Duodenal mucosa (tissue), 2 donors: ENCODE data around the gene FAM13B.
"Not testable (repeated sequence)": the region's sequence is repeated elsewhere in the genome, so short reads cannot be mapped to it uniquely, and the experiment has no call there.

Source experiments
- H3K27ac ChIP-seq: one replicate; pipeline ENCODE4 v1.7.0; 2013; ENCODE audit warnings: low read depth, low read length
- H3K27me3 ChIP-seq, 2 donors: one replicate each; pipeline ENCODE4 v1.7.0; 2013; ENCODE audit warnings: low read length in 2 of 2, control low read depth in 1 of 2; ENCODE audit not compliant: insufficient read depth in 2 of 2, control insufficient read depth in 1 of 2
- H3K36me3 ChIP-seq, 2 donors: one replicate each; pipeline ENCODE4 v1.7.0; 2013; ENCODE audit warnings: low read length in 2 of 2, control low read depth in 1 of 2; ENCODE audit not compliant: insufficient read depth in 2 of 2, control insufficient read depth in 1 of 2
- H3K4me1 ChIP-seq, 2 donors: one replicate each; pipeline ENCODE4 v1.7.0; 2013; ENCODE audit warnings: low read length in 2 of 2, control low read depth in 1 of 2; ENCODE audit not compliant: insufficient read depth in 2 of 2, control insufficient read depth in 1 of 2
- H3K4me3 ChIP-seq, 2 donors: one replicate each; pipeline ENCODE4 v1.7.0; 2013; ENCODE audit warnings: low read length in 2 of 2, low read depth in 1 of 2
- H3K9ac ChIP-seq, 2 donors: one replicate each; pipeline ENCODE4 v1.7.0; 2013; ENCODE audit warnings: low read length in 2 of 2, low read depth in 1 of 2
- H3K9me3 ChIP-seq, 2 donors: one replicate each; pipeline ENCODE4 v1.7.0; 2013; ENCODE audit warnings: low read length in 2 of 2, control low read depth in 1 of 2; ENCODE audit not compliant: control insufficient read depth in 1 of 2

Gene FAM13B

GRCh38 chr5:138054847-138055558 is 22.1 kb upstream of the FAM13B start:
- no peaks in the 10 kb centered on the region for H3K27me3 ChIP-seq
- peak overlapping the region in 1 of 2 donors; percentile 32 for H3K4me3 ChIP-seq
- H3K9me3 ChIP-seq = no peaks in the 10 kb centered on the region
- peaks cover 14 to 17% of the 10 kb centered on the region in 2 donors for H3K4me1 ChIP-seq
- no peaks in the 10 kb centered on the region for H3K36me3 ChIP-seq
- no peak overlapping the region for H3K27ac ChIP-seq
- H3K9ac ChIP-seq = peak overlapping the region in 1 of 2 donors; percentile 4

DNA sequence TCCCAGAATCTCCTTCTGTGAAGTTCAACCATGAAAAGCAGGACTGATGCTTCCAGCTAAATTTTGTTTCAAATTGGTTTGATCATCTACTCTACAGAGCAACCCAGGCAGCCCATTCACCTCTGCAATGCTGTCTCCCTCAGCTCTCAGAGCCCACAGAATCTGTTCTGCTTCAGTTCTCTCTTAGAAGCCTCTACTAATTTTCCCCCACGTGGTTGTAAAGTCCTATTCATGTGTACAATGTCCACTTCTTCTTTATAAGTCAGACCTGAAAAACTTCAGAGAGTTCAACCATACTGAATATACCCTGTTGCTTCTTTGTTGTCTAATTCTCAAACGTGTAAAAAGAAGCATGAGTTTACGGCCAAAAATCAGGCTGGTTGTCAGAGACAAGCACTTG is 21.3 kb upstream of the FAM13B start:
- H3K9me3 ChIP-seq = no peaks in the 10 kb centered on the region
- no peak overlapping the region for H3K4me3 ChIP-seq
- no peak overlapping the region for H3K9ac ChIP-seq
- no peak overlapping the region for H3K27ac ChIP-seq
- no peaks in the 10 kb centered on the region for H3K36me3 ChIP-seq
- no peaks in the 10 kb centered on the region for H3K27me3 ChIP-seq
- peaks cover 14 to 17% of the 10 kb centered on the region in 2 donors for H3K4me1 ChIP-seq

GRCh38 chr5:138053554-138053953 is 20.7 kb upstream of the FAM13B start:
- H3K36me3 ChIP-seq = no peaks in the 10 kb centered on the region
- H3K27me3 ChIP-seq = no peaks in the 10 kb centered on the region
- H3K4me3 ChIP-seq = no peak overlapping the region
- H3K4me1 ChIP-seq = peaks cover 14 to 17% of the 10 kb centered on the region in 2 donors
- no peaks in the 10 kb centered on the region for H3K9me3 ChIP-seq
- no peak overlapping the region for H3K27ac ChIP-seq
- no peak overlapping the region for H3K9ac ChIP-seq

- H3K9me3 ChIP-seq, H3K27ac ChIP-seq, H3K9ac ChIP-seq, H3K27me3 ChIP-seq, H3K4me3 ChIP-seq, H3K36me3 ChIP-seq: not testable (repeated sequence)
- H3K4me1 ChIP-seq = peaks cover 14 to 17% of the 10 kb centered on the region in 2 donors
Measured at GRCh38 chr5:138052718-138053117, 19.8 kb upstream of the FAM13B start.

GRCh38 chr5:138051441-138052296 is 18.8 kb upstream of the FAM13B start:
- no peaks in the 10 kb centered on the region for H3K9me3 ChIP-seq
- no peaks in the 10 kb centered on the region for H3K27me3 ChIP-seq

GRCh38 chr5:138045283-138045682 is 12.4 kb upstream of the FAM13B start:
- not testable (repeated sequence) for H3K27me3 ChIP-seq, H3K27ac ChIP-seq, H3K4me3 ChIP-seq, H3K36me3 ChIP-seq, H3K9ac ChIP-seq, H3K9me3 ChIP-seq, H3K4me1 ChIP-seq

More at GRCh38 chr5:138051441-138052296, 18.8 kb upstream of the FAM13B start:
- Histone ChIP-seq H3K27ac (no peak overlapping the region), H3K4me3 (no peak overlapping the region), H3K9ac (no peak overlapping the region), H3K36me3 (no peaks in the 10 kb centered on the region), H3K4me1 (peaks cover 14 to 17% of the 10 kb centered on the region in 2 donors)

- no peaks in the 10 kb centered on the region for H3K4me1 ChIP-seq
- H3K4me3 ChIP-seq = no peak overlapping the region
- no peak overlapping the region for H3K27ac ChIP-seq
- H3K9me3 ChIP-seq = no peaks in the 10 kb centered on the region
- no peaks in the 10 kb centered on the region for H3K27me3 ChIP-seq
- H3K9ac ChIP-seq = no peak overlapping the region
- H3K36me3 ChIP-seq = no peaks in the 10 kb centered on the region
Measured at GRCh38 chr5:138038826-138039225, 5.9 kb upstream of the FAM13B start.

DNA sequence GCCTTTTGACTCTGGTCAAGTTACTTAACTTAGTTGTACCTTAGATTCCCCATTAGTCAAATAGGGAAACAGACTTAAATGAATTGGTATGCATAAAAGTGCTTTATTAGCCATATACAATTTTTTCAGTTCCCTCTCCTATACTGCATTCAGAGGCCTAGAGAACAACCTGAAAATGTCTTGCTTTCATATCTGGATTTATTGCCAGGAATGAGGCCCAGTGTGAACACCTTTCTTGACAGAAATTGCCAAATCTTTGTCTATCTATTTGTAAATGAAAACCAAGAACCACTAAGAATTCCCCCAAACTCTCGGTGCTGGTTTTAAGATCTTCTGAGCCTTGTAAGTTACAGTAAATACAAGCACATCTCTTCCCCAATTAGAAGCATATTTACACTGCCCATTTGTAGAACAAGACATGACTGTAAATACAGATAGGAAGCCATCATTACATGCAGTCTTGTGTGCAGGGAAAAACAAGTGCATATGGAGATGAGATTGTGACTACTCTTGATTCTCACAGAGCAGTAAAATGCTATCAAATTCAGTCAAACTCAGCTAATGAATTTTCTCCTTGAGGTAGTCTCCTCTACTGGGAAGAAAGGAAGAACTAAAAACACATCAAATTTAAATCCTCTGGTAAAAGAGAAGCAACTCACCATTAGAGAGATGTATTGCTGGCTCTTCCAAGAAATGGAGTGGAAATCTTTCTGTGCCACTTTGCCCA is 5.2 kb upstream of the FAM13B start:
- Histone ChIP-seq H3K36me3 (no peaks in the 10 kb centered on the region), H3K4me3 (no peak overlapping the region), H3K27ac (no peak overlapping the region), H3K9me3 (no peaks in the 10 kb centered on the region), H3K9ac (no peak overlapping the region), H3K4me1 (peaks cover 0 to 6% of the 10 kb centered on the region in 2 donors), H3K27me3 (no peaks in the 10 kb centered on the region)

GRCh38 chr5:138037271-138037670 is 4.4 kb upstream of the FAM13B start:
- Histone ChIP-seq H3K27ac (no peak overlapping the region), H3K9ac (no peak overlapping the region), H3K4me1 (peaks cover 0 to 6% of the 10 kb centered on the region in 2 donors), H3K9me3 (no peaks in the 10 kb centered on the region), H3K27me3 (no peaks in the 10 kb centered on the region), H3K4me3 (no peak overlapping the region), H3K36me3 (no peaks in the 10 kb centered on the region)
